KG1 (cell line): Measurements from ENCODE around the gene MCCC2.
"Not testable (repeated sequence)": the region's sequence is repeated elsewhere in the genome, so short reads cannot be mapped to it uniquely, and the experiment has no call there.

Experiments
- DNase-seq: peaks from one replicate; lab custom pipeline; 2025; lab: John Stamatoyannopoulos, UW

MCCC2 gene

DNA sequence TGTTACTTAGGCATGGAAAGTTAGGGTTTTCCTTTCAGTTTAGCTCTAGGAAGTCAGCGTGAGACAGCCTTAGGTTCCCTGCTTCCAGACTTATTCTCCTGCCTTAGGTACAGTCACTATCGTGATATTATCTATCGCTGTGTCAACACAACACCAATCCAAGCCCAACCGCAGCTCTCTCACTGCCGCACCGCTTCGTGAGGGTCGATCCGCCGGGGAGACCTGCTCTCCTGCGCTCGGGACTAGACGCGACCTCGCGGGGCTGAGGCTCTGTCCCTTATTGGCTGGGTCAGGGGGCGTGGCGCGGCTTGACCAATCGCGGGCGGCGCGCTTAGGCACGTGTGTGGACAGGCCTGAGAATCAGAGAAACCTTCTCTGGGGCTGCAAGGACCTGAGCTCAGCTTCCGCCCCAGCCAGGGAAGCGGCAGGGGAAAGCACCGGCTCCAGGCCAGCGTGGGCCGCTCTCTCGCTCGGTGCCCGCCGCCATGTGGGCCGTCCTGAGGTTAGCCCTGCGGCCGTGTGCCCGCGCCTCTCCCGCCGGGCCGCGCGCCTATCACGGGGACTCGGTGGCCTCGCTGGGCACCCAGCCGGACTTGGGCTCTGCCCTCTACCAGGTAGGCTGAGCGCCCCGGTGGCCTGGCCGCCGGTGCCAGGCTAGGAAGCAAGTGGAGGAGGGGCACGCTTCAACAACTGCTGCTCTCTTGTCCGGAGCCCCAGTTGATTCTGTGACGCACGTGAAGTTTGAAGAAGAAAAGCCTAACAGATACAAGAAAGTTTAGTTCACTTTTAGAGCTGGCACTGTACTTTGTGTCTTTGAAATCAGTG, at the start of gene MCCC2:
Gene MCCC2 (plus strand): TSS at position 400 of the 825 bp plus-strand sequence. CDS start 86 bp downstream, at position 486.
- DNase-seq = peak; percentile 87

- DNase-seq = no peak
These were observed 49.5 kb upstream of the MCCC2 start for GRCh38 chr5:71537687-71538086.

DNA sequence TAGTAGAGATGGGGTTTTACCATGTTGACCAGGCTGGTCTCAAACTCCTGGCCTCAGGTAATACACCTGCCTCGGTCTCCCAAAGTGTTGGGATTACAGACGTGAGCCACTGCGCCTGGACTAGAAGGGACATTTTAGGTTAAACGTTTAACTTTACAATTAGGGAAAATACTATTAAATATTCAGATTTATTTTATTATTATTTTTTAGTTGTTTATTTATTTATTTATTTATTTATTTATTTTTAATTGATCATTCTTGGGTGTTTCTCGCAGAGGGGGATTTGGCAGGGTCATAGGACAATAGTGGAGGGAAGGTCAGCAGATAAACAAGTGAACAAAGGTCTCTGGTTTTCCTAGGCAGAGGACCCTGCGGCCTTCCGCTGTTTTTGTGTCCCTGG, 36.3 kb upstream of the MCCC2 start:
- DNase-seq = not testable (repeated sequence)

GRCh38 chr5:71551582-71551981, 35.6 kb upstream of the MCCC2 start:
- not testable (repeated sequence) for DNase-seq

- DNase-seq = not testable (repeated sequence)
These were observed 35.0 kb upstream of the MCCC2 start for GRCh38 chr5:71552026-71552749.

GRCh38 chr5:71563161-71563560, 24.0 kb upstream of the MCCC2 start:
- no peak for DNase-seq

DNA sequence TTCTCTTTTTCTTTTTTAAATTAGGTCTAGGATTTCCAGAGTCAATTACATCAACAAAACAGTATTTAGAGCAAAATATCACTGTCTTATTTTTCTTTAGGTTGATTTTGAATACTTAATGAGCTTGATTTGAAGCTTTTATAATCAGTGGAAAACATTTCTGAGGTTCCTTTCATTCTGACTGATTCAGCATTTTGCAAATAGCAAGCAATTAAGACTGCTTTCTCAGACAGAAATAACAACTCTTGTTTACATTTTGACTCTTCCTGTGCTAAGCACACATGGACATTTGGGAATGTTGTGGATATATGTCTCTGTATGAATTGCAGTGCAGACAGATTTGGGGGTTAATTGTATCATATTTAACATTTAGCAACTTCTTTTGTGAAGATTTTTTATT, 22.2 kb upstream of the MCCC2 start:
- DNase-seq = no peak

DNA sequence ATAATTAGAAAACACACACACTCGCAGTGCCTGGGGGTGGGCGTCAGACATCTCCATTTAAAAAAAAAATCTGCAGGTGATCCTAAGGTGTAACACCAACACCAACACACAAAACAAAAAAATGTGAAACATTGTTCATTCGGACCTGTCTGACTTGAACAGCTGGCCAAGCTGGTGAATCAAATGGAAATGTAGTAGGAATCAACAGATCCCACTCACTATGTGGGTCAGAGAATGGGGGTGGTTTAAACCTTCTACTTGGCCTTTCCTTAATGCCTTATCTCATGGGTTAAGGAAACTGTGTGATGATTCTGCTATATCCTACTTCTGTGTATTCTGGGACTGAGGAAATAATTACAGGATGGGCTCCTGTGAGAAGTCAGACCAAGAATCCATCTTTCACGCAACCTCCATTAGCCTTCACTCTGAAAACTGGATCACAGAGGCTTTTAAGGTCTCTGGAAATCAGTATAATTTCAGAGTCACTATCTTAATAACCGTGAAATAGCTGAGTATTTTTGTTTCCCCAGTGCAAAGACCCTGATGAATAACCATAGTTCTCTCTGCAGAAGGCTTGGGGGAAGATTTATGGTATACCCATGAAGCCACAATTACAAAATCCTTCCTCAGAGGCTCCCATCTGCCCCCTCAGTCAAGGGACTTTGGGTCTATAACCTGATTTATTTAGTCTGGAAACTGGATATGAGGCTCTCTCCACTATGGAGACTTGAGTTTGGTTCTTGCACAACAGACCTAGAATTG, 17.2 kb upstream of the MCCC2 start:
- no peak for DNase-seq

- DNase-seq = not testable (repeated sequence)
These were observed 15.3 kb upstream of the MCCC2 start for GRCh38 chr5:71571811-71572210.

DNA sequence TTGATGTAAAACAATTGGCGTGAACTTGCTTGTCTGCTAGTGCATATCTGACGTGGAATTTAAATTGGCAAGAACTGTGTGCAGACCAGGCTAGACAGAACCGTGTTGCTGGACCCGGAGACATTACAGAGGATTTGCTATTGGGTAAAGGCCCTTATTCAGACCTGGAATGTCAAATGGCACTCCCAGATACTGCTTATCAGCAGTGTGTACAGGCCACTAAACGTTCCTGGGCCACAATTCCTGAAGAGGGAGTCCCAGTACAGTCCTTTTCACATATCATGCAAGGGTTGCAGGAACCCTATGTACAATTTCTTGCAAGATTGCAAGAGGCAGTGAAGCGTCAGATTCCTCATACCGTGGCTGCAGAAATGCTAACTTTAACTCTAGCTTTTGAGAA, 13.5 kb upstream of the MCCC2 start:
- no peak for DNase-seq

GRCh38 chr5:71575588-71575987, 11.6 kb upstream of the MCCC2 start:
- DNase-seq = not testable (repeated sequence)

DNA sequence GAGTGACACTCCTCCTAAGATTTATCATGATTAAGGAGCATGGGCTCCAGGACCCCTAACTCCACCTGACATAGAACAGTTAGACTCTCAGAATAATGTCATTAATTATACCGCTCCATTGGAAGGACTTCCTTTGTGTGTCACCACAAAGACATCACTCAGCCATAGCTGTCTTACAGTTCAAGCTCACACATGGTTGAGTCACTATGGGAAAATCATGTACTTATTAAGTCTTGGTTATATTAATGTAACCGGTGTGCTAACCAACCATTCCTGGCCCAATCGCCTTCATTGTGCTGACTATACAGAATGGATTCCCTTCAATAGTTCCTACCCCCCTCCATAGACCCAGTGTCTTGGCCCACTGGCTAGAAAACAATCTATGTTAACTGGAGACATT, 10.9 kb upstream of the MCCC2 start:
- no peak for DNase-seq

- DNase-seq = not testable (repeated sequence)
These were observed 9.3 kb upstream of the MCCC2 start for GRCh38 chr5:71577839-71578238.

- DNase-seq = no peak
These were observed 4.1 kb upstream of the MCCC2 start for GRCh38 chr5:71582945-71583584.

- DNase-seq = peak; percentile 58
These were observed 844 bp upstream of the MCCC2 start for GRCh38 chr5:71586052-71586940.

DNA sequence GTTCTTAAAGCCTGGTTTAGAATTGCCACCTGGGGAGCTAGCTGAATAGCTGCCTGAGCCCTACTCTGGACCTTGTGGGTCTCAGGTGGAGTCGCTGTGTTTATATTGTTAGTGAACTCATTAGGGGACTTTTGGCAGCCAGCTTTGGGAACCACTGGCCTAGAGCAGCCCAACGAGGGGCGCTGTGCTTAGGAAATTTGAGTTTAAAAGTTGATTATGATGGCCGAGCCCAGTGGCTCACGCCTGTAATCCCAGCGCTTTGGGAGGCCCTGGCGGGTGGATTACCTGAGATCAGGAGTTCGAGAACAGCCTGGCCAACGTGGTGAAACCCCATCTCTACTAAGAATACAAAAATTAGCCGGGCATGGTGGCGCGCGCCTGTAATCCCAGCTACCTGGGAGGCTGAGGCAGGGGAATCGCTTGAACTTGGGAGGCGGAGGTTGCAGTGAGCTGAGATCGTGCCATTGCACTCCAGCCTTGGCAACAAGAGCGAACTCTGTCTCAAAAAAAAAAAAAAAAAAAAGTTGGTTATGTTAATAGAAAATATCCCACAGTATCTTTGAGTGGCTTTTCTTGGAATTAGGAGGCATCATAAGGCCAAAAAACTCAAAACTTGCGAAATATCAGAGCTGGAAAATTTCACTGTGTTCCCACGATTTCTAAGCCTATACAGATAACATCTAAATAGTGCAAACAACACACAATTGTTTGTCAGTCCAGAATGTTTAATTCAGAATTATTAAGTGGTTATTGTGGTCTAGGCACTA, 809 bp downstream of the MCCC2 start:
- DNase-seq = peak; percentile 34

DNA sequence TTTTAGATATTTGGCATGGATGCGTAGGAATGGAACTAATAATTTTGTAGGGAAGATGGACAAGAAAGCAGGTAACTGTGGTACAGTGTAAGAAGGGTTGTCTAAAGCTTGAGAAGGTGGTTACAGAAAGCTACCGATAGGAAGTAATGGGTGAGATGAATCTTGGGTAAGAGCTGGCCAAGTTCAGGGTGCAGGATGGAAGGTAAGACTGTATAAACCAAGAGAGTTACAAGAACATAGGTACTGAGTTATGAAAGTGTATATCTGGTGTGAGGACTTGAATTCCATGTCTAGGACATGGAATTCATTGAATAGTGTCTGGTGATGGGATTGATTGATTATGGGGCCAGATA, 1.4 kb downstream of the MCCC2 start:
- no peak for DNase-seq

DNA sequence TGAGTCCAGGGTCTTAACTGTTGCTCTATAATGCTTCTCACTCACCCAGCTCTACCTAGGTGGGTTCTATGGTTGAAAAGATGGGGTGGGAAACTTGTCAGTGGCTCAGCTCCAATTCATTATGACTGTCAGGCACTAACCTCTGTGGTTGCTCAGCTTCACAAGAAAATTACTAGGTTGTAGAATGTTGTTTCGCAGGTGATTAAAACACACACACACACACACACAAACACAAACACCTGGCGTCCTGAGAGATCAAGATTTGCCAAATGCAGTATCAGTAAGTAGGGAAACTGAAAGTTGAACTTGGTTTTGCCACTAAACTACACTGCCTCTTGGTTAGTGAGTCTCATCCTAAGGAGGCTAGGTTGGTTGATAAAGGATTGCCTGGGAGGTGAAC, 2.8 kb downstream of the MCCC2 start:
- no peak for DNase-seq

DNA sequence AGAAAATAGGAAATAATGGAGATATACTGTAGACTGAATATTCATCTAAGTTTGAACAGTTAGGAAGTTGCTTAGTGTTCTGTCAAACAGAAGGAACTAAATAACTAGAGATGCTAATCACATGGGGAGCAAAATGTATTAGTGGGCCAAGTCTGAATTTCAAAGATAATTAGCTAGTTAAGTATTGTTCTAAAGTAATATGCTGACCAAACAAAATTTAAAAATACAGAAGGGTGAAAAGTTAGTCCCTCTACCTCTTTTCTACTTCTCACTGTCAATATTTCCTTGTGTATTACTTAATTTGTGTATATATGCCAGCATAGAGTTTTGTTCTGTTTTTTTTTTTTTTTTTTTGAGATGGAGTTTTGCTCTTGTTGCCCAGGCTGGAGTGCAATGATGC, 4.0 kb downstream of the MCCC2 start:
- no peak for DNase-seq

DNA sequence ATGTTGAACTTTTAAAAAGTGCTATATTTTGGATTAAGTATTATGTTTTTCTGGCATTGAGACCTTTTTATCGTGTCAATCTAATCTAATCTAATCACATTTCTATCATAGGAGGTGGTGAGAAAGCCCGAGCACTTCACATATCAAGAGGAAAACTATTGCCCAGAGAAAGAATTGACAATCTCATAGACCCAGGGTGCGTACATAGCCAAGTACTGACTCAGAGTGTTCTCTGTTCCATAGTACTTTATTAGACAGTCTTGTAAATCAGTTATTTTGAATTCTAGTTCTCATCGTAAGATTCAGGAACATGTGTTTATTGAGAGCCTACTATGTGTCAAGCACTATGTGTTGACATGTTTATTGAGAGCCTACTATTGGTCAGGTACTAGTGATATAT, 9.0 kb downstream of the MCCC2 start:
- DNase-seq = no peak
